Breast epithelium (tissue), 4 donors: ENCODE results near the gene BRPF3. TPM values are rescaled to one million over a fixed set of nuclear protein-coding genes. Genes with fewer than 3 reads are reported as not detected.
"Not testable (repeated sequence)": the region's sequence is repeated elsewhere in the genome, so short reads cannot be mapped to it uniquely, and the experiment has no call there.

Experiments
- DNase-seq, 2 donors: peaks; one replicate each; pipeline ENCODE4 v3.0.0-alpha.2; 2019; ENCODE audit warnings: low spot score in 2 of 2
- H3K27ac ChIP-seq, 2 donors: fragments of 200-600 bp; sonication (generic) in 1 of 2; one replicate each; pipeline ENCODE4 v1.5.1; 2016 to 2019; ENCODE audit warnings: mild to moderate bottlenecking in 1 of 2
- H3K27me3 ChIP-seq, 2 donors: fragments of 200-600 bp; sonication (generic) in 1 of 2; one replicate each; pipeline versions ENCODE4 v1.5.1 to v1.6.0; 2017 to 2019; ENCODE audit warnings: control low read depth in 1 of 2, mild to moderate bottlenecking in 1 of 2
- H3K36me3 ChIP-seq: fragments of 200-600 bp; one replicate; pipeline ENCODE4 v1.5.1; 2019
- H3K4me1 ChIP-seq, 2 donors: fragments of 200-600 bp; sonication (generic); one replicate each; pipeline ENCODE4 v1.5.1; 2016 to 2019; ENCODE audit warnings: control low read depth in 1 of 2
- H3K4me3 ChIP-seq, 3 donors: fragments of 200-600 bp; sonication (generic); 1 replicate in 2 of 3; 2 replicates in 1 of 3; pipeline ENCODE4 v1.5.1; 2016 to 2019; ENCODE audit warnings: mild to moderate bottlenecking in 3 of 3, moderate library complexity in 2 of 3
- H3K9me3 ChIP-seq, 2 donors: fragments of 200-600 bp; sonication (generic) in 1 of 2; one replicate each; pipeline ENCODE4 v1.5.1; 2016 to 2019; ENCODE audit warnings: control low read depth in 1 of 2
- CTCF ChIP-seq, 3 donors: fragments of 450-650 bp; IDR thresholded peaks; one replicate each; pipeline ENCODE4 v1.5.1; 2016 to 2017; ENCODE audit warnings: antibody characterized with exemption in 3 of 3, mild to moderate bottlenecking in 3 of 3, moderate library complexity in 3 of 3
- POLR2A ChIP-seq: fragments of 450-650 bp; IDR thresholded peaks from one replicate; pipeline ENCODE4 v1.6.1; 2016; ENCODE audit warnings: antibody characterized with exemption, mild to moderate bottlenecking, moderate library complexity
- POLR2AphosphoS5 ChIP-seq, 3 donors: sonication (generic); formaldehyde crosslinking; IDR thresholded peaks; one replicate each; pipeline ENCODE4 v1.6.1; 2017; ENCODE audit warnings: antibody characterized with exemption in 3 of 3
- intact Hi-C: fragments of 100-400 bp; cut with DNase I; formaldehyde crosslinking; loops from one replicate; pipeline ENCODE4 v1.15.1; 2023; ENCODE audit warnings: low total_unique reads
- total RNA-seq, 3 donors: library from RNA; depleted of rRNA; stranded (reverse); fragments of >200 nt; gene quantifications; one replicate each; pipeline ENCODE4 v1.1.0, GENCODE V29; 2016

BRPF3 gene
- total RNA-seq, 3 donors from 2014 or later: 18.9 to 26.5 (median 25.8) TPM

- no peaks in the 10 kb centered on the region for H3K9me3 ChIP-seq
- intact Hi-C loops: no loop called here
- H3K36me3 ChIP-seq: peaks cover 12% of the 10 kb centered on the region
- DNase-seq: no peak
- H3K27ac ChIP-seq: no peak overlapping the region
- TF ChIP-seq CTCF (IDR thresholded peaks at IDR 0.05) (no peak), POLR2A (no peak)
- no peak overlapping the region for H3K4me3 ChIP-seq
- H3K27me3 ChIP-seq: no peaks in the 10 kb centered on the region
- no peaks in the 10 kb centered on the region for H3K4me1 ChIP-seq
These were observed 20.0 kb downstream of the BRPF3 start for GRCh38 chr6:36216559-36216958.

GRCh38 chr6:36217188-36217587 is 20.6 kb downstream of the BRPF3 start:
- TF ChIP-seq POLR2AphosphoS5 (IDR thresholded peaks at IDR 0.05) (no peak), CTCF (IDR thresholded peaks at IDR 0.05) (no peak), POLR2A (no peak)
- intact Hi-C loops: no loop called here
- no peak overlapping the region for H3K4me3 ChIP-seq
- H3K9me3 ChIP-seq: no peaks in the 10 kb centered on the region
- H3K27me3 ChIP-seq: no peaks in the 10 kb centered on the region
- no peak overlapping the region for H3K27ac ChIP-seq
- no peaks in the 10 kb centered on the region for H3K4me1 ChIP-seq
- DNase-seq: no peak
- H3K36me3 ChIP-seq: peaks cover 11% of the 10 kb centered on the region

GRCh38 chr6:36217946-36218345 is 21.4 kb downstream of the BRPF3 start:
- no peak for TF ChIP-seq CTCF (IDR thresholded peaks at IDR 0.05)
- Histone ChIP-seq H3K27me3 (no peaks in the 10 kb centered on the region), H3K4me3 (no peak overlapping the region), H3K27ac (no peak overlapping the region), H3K9me3 (no peaks in the 10 kb centered on the region), H3K36me3 (peaks cover 11% of the 10 kb centered on the region), H3K4me1 (no peaks in the 10 kb centered on the region)
- DNase-seq: no peak
- intact Hi-C loops: no loop called here

- H3K4me3 ChIP-seq, H3K4me1 ChIP-seq, DNase-seq, H3K27ac ChIP-seq, intact Hi-C loops, H3K9me3 ChIP-seq, H3K27me3 ChIP-seq: not testable (repeated sequence)
- peaks cover 11% of the 10 kb centered on the region for H3K36me3 ChIP-seq
These were observed 22.0 kb downstream of the BRPF3 start for GRCh38 chr6:36218516-36218915.

- Histone ChIP-seq H3K9me3 (no peaks in the 10 kb centered on the region), H3K4me3 (no peak overlapping the region), H3K27me3 (no peaks in the 10 kb centered on the region), H3K4me1 (no peaks in the 10 kb centered on the region), H3K36me3 (peaks cover 10% of the 10 kb centered on the region), H3K27ac (no peak overlapping the region)
- TF ChIP-seq POLR2AphosphoS5 (IDR thresholded peaks at IDR 0.05): no peak
- TF ChIP-seq POLR2A: no peak
- TF ChIP-seq CTCF (IDR thresholded peaks at IDR 0.05): no peak
- no peak for DNase-seq
- intact Hi-C loops: no loop called here
These were observed 22.5 kb downstream of the BRPF3 start for GRCh38 chr6:36219081-36219480.

- no peak overlapping the region for H3K27ac ChIP-seq
- H3K4me3 ChIP-seq: no peak overlapping the region
- no peaks in the 10 kb centered on the region for H3K27me3 ChIP-seq
- H3K36me3 ChIP-seq: peaks cover 6% of the 10 kb centered on the region
- H3K4me1 ChIP-seq: no peaks in the 10 kb centered on the region
- TF ChIP-seq POLR2A (no peak), POLR2AphosphoS5 (IDR thresholded peaks at IDR 0.05) (no peak), CTCF (IDR thresholded peaks at IDR 0.05) (no peak)
- DNase-seq: no peak
- intact Hi-C loops: no loop called here
- H3K9me3 ChIP-seq: no peaks in the 10 kb centered on the region
These were observed 23.7 kb downstream of the BRPF3 start for GRCh38 chr6:36220226-36220625.
